ENCODE results near the gene FARS2.

Gene FARS2

DNA sequence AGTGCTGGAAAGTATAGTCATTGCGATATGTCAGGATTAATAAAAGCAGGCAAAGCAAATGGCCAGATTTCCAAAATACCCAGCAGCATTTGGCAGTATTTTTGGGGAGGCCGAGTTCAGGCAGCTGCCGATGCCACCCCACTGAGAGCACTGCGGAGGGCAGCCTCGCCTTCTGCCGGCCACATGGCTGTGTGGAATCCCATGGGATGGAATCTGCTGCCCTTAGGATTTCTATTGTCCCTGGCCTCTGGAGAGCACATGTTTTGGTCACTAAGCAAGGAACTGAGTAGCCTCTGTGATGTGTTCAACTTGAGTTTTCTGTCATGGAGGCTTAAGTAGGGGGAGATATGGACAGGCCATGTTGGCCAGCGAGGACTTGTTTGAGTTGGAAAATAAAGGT is 123.0 kb downstream of the FARS2 start:
- peaks cover 10% of the 10 kb centered on the region for H3K4me1 ChIP-seq (ENCODE audit: control insufficient read depth, insufficient read depth, low read length)
- no peak overlapping the region for H3K4me3 ChIP-seq (ENCODE audit: insufficient read depth, low read depth, low read length)
- 80 to 84% methylated on average over 7 of the region's 7 CpGs for WGBS, 2 experiments
- H3K27ac ChIP-seq (ENCODE audit: insufficient read depth, low read depth, low read length, poor library complexity, severe bottlenecking), result no peak overlapping the region
- H3K9me3 ChIP-seq (ENCODE audit: control insufficient read depth, low read length), result no peaks in the 10 kb centered on the region
- H3K27me3 ChIP-seq (ENCODE audit: control insufficient read depth, insufficient read depth, low read length, poor library complexity, severe bottlenecking), result no peaks in the 10 kb centered on the region
- H3K36me3 ChIP-seq (ENCODE audit: control insufficient read depth, insufficient read depth, low read length), result no peaks in the 10 kb centered on the region

DNA sequence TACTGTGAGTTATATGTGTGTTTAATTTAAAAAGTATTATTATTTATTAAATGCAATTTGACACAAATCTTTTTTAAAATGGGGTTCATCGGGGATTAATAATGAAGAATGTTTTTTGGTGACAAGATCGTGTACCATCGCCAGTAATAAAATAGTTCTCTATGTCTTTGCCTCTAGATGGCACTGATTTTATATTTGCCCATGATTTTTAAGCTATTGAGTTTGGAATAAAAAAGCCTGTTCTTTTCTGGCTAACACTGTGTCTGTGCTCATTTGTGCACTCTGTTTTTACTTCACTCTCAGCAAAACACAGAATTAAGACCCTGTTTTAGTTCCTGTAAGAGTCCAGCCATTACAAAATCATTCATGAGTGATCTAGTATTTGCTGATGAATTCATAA is 127.0 kb downstream of the FARS2 start:
- H3K4me3 ChIP-seq (ENCODE audit: insufficient read depth, low read depth, low read length), result no peak overlapping the region
- 94 to 100% methylated on average over 3 of the region's 3 CpGs for WGBS, 2 experiments
- H3K4me1 ChIP-seq (ENCODE audit: control insufficient read depth, insufficient read depth, low read length), result peaks cover 10% of the 10 kb centered on the region
- no peak overlapping the region for H3K27ac ChIP-seq (ENCODE audit: insufficient read depth, low read depth, low read length, poor library complexity, severe bottlenecking)
- no peaks in the 10 kb centered on the region for H3K9me3 ChIP-seq (ENCODE audit: control insufficient read depth, low read length)
- H3K36me3 ChIP-seq (ENCODE audit: control insufficient read depth, insufficient read depth, low read length), result no peaks in the 10 kb centered on the region
- H3K27me3 ChIP-seq (ENCODE audit: control insufficient read depth, insufficient read depth, low read length, poor library complexity, severe bottlenecking), result no peaks in the 10 kb centered on the region

DNA sequence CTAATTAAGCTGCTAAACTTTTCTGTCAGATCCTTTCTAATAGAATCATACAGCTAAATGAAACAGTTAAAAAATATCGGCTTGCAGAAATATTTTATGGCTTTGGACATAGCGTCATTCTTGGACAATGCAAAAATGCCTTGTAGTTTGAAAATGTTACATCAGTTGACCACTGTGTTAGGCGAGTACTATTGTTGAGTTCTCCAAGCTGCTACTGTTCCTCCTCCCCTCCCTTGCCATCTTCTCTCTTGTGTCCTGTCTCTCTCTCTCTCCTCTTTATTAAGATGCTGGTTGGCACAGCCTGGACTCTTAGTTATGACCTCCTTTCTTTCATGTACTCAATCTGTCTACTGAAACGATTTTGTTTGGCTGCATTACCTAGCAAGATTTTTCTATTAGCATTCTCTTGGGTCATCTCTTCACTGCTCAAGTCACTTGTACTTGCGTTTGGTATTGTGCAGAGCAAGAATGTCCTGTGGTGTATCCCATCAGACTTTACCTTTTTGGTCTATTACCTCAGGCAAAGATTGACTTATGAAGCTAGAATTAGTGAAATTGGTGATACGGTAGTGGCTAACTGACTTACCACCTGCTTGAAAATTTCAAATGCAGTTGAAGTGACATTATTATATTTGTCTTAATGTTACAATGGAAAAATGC is 127.9 kb downstream of the FARS2 start:
- H3K36me3 ChIP-seq (ENCODE audit: control insufficient read depth, insufficient read depth, low read length), result no peaks in the 10 kb centered on the region
- H3K4me3 ChIP-seq (ENCODE audit: insufficient read depth, low read depth, low read length), result no peak overlapping the region
- H3K27ac ChIP-seq (ENCODE audit: insufficient read depth, low read depth, low read length, poor library complexity, severe bottlenecking), result no peak overlapping the region
- H3K4me1 ChIP-seq (ENCODE audit: control insufficient read depth, insufficient read depth, low read length), result peaks cover 10% of the 10 kb centered on the region
- 80% methylated on average over 6 of the region's 6 CpGs for WGBS, 2 experiments
- no peaks in the 10 kb centered on the region for H3K9me3 ChIP-seq (ENCODE audit: control insufficient read depth, low read length)
- H3K27me3 ChIP-seq (ENCODE audit: control insufficient read depth, insufficient read depth, low read length, poor library complexity, severe bottlenecking), result no peaks in the 10 kb centered on the region

GRCh38 chr6:5390177-5390576 is 128.9 kb downstream of the FARS2 start:
- Histone ChIP-seq H3K4me3 (ENCODE audit: insufficient read depth, low read depth, low read length) (no peak overlapping the region), H3K36me3 (ENCODE audit: control insufficient read depth, insufficient read depth, low read length) (no peaks in the 10 kb centered on the region), H3K27ac (ENCODE audit: insufficient read depth, low read depth, low read length, poor library complexity, severe bottlenecking) (no peak overlapping the region), H3K9me3 (ENCODE audit: control insufficient read depth, low read length) (no peaks in the 10 kb centered on the region), H3K27me3 (ENCODE audit: control insufficient read depth, insufficient read depth, low read length, poor library complexity, severe bottlenecking) (no peaks in the 10 kb centered on the region), H3K4me1 (ENCODE audit: control insufficient read depth, insufficient read depth, low read length) (peaks cover 6% of the 10 kb centered on the region)
- 93 to 98% methylated on average over 3 of the region's 3 CpGs for WGBS, 2 experiments

DNA sequence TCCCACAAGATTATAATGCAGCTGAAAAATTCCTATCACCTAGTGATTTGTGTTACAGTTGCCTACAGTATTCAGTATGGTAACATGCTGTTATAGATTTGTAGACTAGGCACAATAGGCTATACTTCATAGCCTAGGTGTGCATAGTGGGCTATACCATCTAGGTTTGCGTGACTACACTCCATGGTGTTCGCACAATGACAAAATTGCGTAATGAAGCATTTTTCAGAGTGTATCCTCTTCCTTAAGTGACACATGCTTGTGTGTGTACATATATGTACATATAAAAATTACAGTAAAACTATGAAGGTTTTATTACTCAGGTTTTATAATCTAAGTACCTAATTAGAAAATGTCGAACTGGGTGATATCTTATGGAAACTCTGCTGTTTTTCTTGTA is 133.0 kb downstream of the FARS2 start:
- no peaks in the 10 kb centered on the region for H3K36me3 ChIP-seq (ENCODE audit: control insufficient read depth, insufficient read depth, low read length)

DNA sequence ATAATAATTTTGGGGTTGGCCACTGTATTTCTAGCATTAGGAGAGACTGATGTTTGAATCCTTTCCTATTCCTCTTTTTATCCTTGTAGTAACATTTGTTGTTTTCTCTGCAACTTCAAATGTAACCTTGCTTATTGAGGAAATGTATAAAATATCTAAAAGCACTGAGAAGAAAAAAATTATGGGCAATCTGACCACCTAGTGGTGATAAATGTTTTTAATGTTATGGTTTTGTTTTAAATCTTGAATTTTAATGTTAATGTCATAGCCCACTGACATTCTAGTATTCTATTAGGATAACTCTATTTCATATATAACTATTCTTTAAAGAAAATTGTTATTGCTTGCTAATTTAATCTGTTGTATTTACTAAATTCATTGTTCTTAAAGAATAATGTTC is 134.4 kb downstream of the FARS2 start:
- Histone ChIP-seq H3K4me1 (ENCODE audit: control insufficient read depth, insufficient read depth, low read length) (no peaks in the 10 kb centered on the region), H3K4me3 (ENCODE audit: insufficient read depth, low read depth, low read length) (no peak overlapping the region), H3K36me3 (ENCODE audit: control insufficient read depth, insufficient read depth, low read length) (no peaks in the 10 kb centered on the region), H3K9me3 (ENCODE audit: control insufficient read depth, low read length) (no peaks in the 10 kb centered on the region), H3K27ac (ENCODE audit: insufficient read depth, low read depth, low read length, poor library complexity, severe bottlenecking) (no peak overlapping the region), H3K27me3 (ENCODE audit: control insufficient read depth, insufficient read depth, low read length, poor library complexity, severe bottlenecking) (no peaks in the 10 kb centered on the region)

More for the DNA sequence above, 133.0 kb downstream of the FARS2 start:
- no peaks in the 10 kb centered on the region for H3K9me3 ChIP-seq (ENCODE audit: control insufficient read depth, low read length)
- H3K4me1 ChIP-seq (ENCODE audit: control insufficient read depth, insufficient read depth, low read length), result no peaks in the 10 kb centered on the region
- H3K27me3 ChIP-seq (ENCODE audit: control insufficient read depth, insufficient read depth, low read length, poor library complexity, severe bottlenecking), result no peaks in the 10 kb centered on the region
- 68 to 74% methylated on average over 3 to 4 of the region's 4 CpGs for WGBS, 2 experiments
- no peak overlapping the region for H3K4me3 ChIP-seq (ENCODE audit: insufficient read depth, low read depth, low read length)
- H3K27ac ChIP-seq (ENCODE audit: insufficient read depth, low read depth, low read length, poor library complexity, severe bottlenecking), result no peak overlapping the region

DNA sequence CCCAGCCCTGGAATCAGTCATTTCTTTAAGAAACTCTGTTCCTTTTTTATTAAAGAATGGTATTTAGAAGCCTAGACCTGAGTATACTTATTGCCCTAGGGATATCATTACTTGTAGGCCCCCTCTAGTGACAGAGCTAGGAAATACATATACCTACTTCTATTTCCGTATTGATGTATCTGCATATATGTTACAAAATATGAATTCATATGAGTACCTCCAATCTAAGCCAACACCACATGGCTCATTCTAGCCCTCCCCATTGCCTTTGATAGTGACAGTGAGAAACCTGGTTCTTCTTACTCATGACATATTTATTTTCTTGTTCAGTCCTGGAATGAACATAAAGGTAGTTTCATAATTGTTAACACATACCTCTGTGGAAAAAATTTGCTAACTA is 137.2 kb downstream of the FARS2 start:
- WGBS, 2 experiments, result no CpG with 5 or more reads among the region's 1 CpG

GRCh38 chr6:5399391-5399790 is 138.1 kb downstream of the FARS2 start:
- peaks cover 5% of the 10 kb centered on the region for H3K4me1 ChIP-seq (ENCODE audit: control insufficient read depth, insufficient read depth, low read length)
- H3K36me3 ChIP-seq (ENCODE audit: control insufficient read depth, insufficient read depth, low read length), result no peaks in the 10 kb centered on the region
- no peak overlapping the region for H3K4me3 ChIP-seq (ENCODE audit: insufficient read depth, low read depth, low read length)
- no peaks in the 10 kb centered on the region for H3K9me3 ChIP-seq (ENCODE audit: control insufficient read depth, low read length)
- no peak overlapping the region for H3K27ac ChIP-seq (ENCODE audit: insufficient read depth, low read depth, low read length, poor library complexity, severe bottlenecking)
- H3K27me3 ChIP-seq (ENCODE audit: control insufficient read depth, insufficient read depth, low read length, poor library complexity, severe bottlenecking), result no peaks in the 10 kb centered on the region
- 100% methylated on average over 1 of the region's 2 CpGs; no CpG with 5 or more reads in 1 of the 2 experiments for WGBS, 2 experiments

More for the DNA sequence above, 137.2 kb downstream of the FARS2 start:
- H3K27me3 ChIP-seq (ENCODE audit: control insufficient read depth, insufficient read depth, low read length, poor library complexity, severe bottlenecking), result no peaks in the 10 kb centered on the region
- H3K36me3 ChIP-seq (ENCODE audit: control insufficient read depth, insufficient read depth, low read length), result no peaks in the 10 kb centered on the region
- no peaks in the 10 kb centered on the region for H3K9me3 ChIP-seq (ENCODE audit: control insufficient read depth, low read length)
- no peak overlapping the region for H3K4me3 ChIP-seq (ENCODE audit: insufficient read depth, low read depth, low read length)
- no peak overlapping the region for H3K27ac ChIP-seq (ENCODE audit: insufficient read depth, low read depth, low read length, poor library complexity, severe bottlenecking)
- peaks cover under 1% of the 10 kb centered on the region for H3K4me1 ChIP-seq (ENCODE audit: control insufficient read depth, insufficient read depth, low read length)

DNA sequence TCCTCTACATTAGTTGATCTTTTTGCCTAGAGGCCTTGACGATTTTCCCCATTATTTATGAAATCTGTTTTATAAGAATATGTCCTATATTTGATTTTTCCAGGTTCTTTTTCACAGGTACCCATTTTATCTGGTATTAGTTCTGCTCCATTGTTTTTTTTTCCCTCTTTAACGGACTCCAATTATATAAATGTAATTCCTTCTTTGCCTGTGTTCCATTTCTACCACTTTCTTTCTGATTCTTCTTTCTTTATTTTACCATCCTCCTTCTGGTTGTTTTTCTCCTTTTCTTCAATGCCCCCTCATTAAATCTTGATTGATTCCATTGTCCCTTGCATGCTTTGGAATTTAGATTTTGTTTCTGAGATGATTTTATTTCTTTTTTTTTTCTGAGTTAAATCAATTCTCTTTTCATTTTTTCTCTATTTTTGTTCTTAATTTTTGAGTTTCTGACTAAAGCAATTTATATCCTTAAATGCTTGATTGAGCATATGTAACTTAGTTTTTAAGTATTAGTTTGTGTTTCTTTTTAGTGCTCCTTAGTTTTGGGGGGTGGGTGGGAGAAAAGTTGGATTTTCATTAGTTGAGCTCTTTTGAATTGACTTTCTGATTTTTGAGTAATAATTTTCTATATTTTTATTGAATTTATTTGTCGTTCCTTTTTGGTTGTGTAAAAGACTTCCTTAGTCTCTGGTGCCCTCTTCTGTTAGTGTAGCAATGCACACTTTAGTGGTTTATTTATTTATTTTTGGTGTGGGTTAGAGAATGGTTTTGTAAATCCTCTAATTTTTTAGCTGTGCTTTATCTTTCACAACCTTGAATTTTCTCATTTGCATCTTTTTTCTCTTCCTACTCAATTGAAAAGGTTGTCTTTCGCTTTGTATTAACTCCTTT is 140.8 kb downstream of the FARS2 start:
- Histone ChIP-seq H3K27ac (ENCODE audit: insufficient read depth, low read depth, low read length, poor library complexity, severe bottlenecking) (no peak overlapping the region), H3K27me3 (ENCODE audit: control insufficient read depth, insufficient read depth, low read length, poor library complexity, severe bottlenecking) (no peaks in the 10 kb centered on the region), H3K36me3 (ENCODE audit: control insufficient read depth, insufficient read depth, low read length) (no peaks in the 10 kb centered on the region), H3K4me3 (ENCODE audit: insufficient read depth, low read depth, low read length) (no peak overlapping the region), H3K9me3 (ENCODE audit: control insufficient read depth, low read length) (no peaks in the 10 kb centered on the region), H3K4me1 (ENCODE audit: control insufficient read depth, insufficient read depth, low read length) (peaks cover 5% of the 10 kb centered on the region)
- 78 to 88% methylated on average over 2 to 4 of the region's 4 CpGs for WGBS, 2 experiments

- no peaks in the 10 kb centered on the region for H3K27me3 ChIP-seq (ENCODE audit: control insufficient read depth, insufficient read depth, low read length, poor library complexity, severe bottlenecking)
- 90 to 94% methylated on average over 3 of the region's 3 CpGs for WGBS, 2 experiments
- no peak overlapping the region for H3K27ac ChIP-seq (ENCODE audit: insufficient read depth, low read depth, low read length, poor library complexity, severe bottlenecking)
Measured at GRCh38 chr6:5403076-5403475, 141.8 kb downstream of the FARS2 start.

More at GRCh38 chr6:5403076-5403475, 141.8 kb downstream of the FARS2 start:
- Histone ChIP-seq H3K9me3 (ENCODE audit: control insufficient read depth, low read length) (no peaks in the 10 kb centered on the region), H3K36me3 (ENCODE audit: control insufficient read depth, insufficient read depth, low read length) (no peaks in the 10 kb centered on the region), H3K4me3 (ENCODE audit: insufficient read depth, low read depth, low read length) (no peak overlapping the region), H3K4me1 (ENCODE audit: control insufficient read depth, insufficient read depth, low read length) (peaks cover 5% of the 10 kb centered on the region)
